Non-pigmented ciliary epithelial cell (primary cell): ENCODE data around the gene IL26.
A peak's percentile ranks its signal among the peaks of the same experiment; 100 is the strongest.
"Not testable (repeated sequence)": the region's sequence is repeated elsewhere in the genome, so short reads cannot be mapped to it uniquely, and the experiment has no call there.

Source experiments
- DNase-seq: peaks from one replicate; pipeline ENCODE4 v3.0.0-alpha.2; 2010; ENCODE audit warnings: low read depth

Gene IL26

GRCh38 chr12:68198507-68199086 is 27.0 kb downstream of the IL26 start:
- no peak for DNase-seq

- DNase-seq: no peak
Observed at GRCh38 chr12:68190301-68190700, 35.3 kb downstream of the IL26 start.

- peak; percentile 60 for DNase-seq
Observed at GRCh38 chr12:68189821-68190242, 35.8 kb downstream of the IL26 start.

- DNase-seq: no peak
Observed at GRCh38 chr12:68185598-68185997, 40.0 kb downstream of the IL26 start.

GRCh38 chr12:68180792-68181744 is 44.5 kb downstream of the IL26 start:
- DNase-seq: no peak

GRCh38 chr12:68178774-68179439 is 46.7 kb downstream of the IL26 start:
- no peak for DNase-seq

- DNase-seq: no peak
Observed at GRCh38 chr12:68178184-68178583, 47.4 kb downstream of the IL26 start.

GRCh38 chr12:68177562-68177961 is 48.0 kb downstream of the IL26 start:
- DNase-seq: no peak

- no peak for DNase-seq
Observed at GRCh38 chr12:68176257-68176656, 49.4 kb downstream of the IL26 start.

- no peak for DNase-seq
Observed at GRCh38 chr12:68175557-68176061, 50.0 kb downstream of the IL26 start.

- DNase-seq: not testable (repeated sequence)
Observed at GRCh38 chr12:68174761-68175160, 50.8 kb downstream of the IL26 start.

- no peak for DNase-seq
Observed at GRCh38 chr12:68173792-68174191, 51.8 kb downstream of the IL26 start.

GRCh38 chr12:68170726-68171125 is 54.9 kb downstream of the IL26 start:
- no peak for DNase-seq

- DNase-seq: no peak
Observed at GRCh38 chr12:68169213-68169889, 56.3 kb downstream of the IL26 start.

- no peak for DNase-seq
Observed at GRCh38 chr12:68166317-68166831, 59.2 kb downstream of the IL26 start.

GRCh38 chr12:68163560-68164081 is 62.0 kb downstream of the IL26 start:
- no peak for DNase-seq

GRCh38 chr12:68162374-68162773 is 63.2 kb downstream of the IL26 start:
- no peak for DNase-seq

- no peak for DNase-seq
Observed at GRCh38 chr12:68159681-68160304, 65.8 kb downstream of the IL26 start, which contains the start of gene IFNG. Gene IFNG, minus strand, starts transcription at chr12:68159740. Its CDS starts 125 bp downstream, at chr12:68159615.

GRCh38 chr12:68158432-68158831 is 67.2 kb downstream of the IL26 start:
- no peak for DNase-seq

- no peak for DNase-seq
Observed at GRCh38 chr12:68157380-68157779, 68.2 kb downstream of the IL26 start.

GRCh38 chr12:68156636-68157035 is 69.0 kb downstream of the IL26 start:
- DNase-seq: no peak
